BLaER1 treated with 17β-estradiol and CSF1 and Interleukin-3, amounts not matched to agents 10 nM and 100 nM (cell line): ENCODE data around the gene FREM2.

ENCODE experiments used
- H3K27ac ChIP-seq, 11 experiments: shearing (Covaris generic); formaldehyde crosslinking; 2 replicates each; pipeline ENCODE4 v1.8.1; 2022
- H3K27me3 ChIP-seq, 11 experiments: shearing (Covaris generic); formaldehyde crosslinking; 2 replicates each; pipeline ENCODE4 v1.8.1; 2022
- H3K36me3 ChIP-seq, 11 experiments: shearing (Covaris generic); formaldehyde crosslinking; 2 replicates each; pipeline ENCODE4 v1.8.1; 2022
- H3K4me1 ChIP-seq, 10 experiments: shearing (Covaris generic); formaldehyde crosslinking; 2 replicates each; pipeline ENCODE4 v1.8.1; 2022
- H3K4me2 ChIP-seq, 11 experiments: shearing (Covaris generic); formaldehyde crosslinking; 2 replicates each; pipeline ENCODE4 v1.8.1; 2022
- H3K4me3 ChIP-seq, 10 experiments: shearing (Covaris generic); formaldehyde crosslinking; 2 replicates each; pipeline ENCODE4 v1.8.1; 2022
- H3K9ac ChIP-seq, 11 experiments: shearing (Covaris generic); formaldehyde crosslinking; 2 replicates each; pipeline ENCODE4 v1.8.1; 2022
- H3K9me3 ChIP-seq, 11 experiments: shearing (Covaris generic); formaldehyde crosslinking; replicated peaks in 1 of 11; 2 replicates each; pipeline ENCODE4 v1.8.1; 2022
- H4K20me1 ChIP-seq, 11 experiments: shearing (Covaris generic); formaldehyde crosslinking; 2 replicates each; pipeline ENCODE4 v1.8.1; 2022
- Cebpa-rat ChIP-seq, 11 experiments: shearing (Covaris generic); IDR thresholded peaks; 2 replicates each; pipeline ENCODE4 v1.8.1; 2022

FREM2 gene

GRCh38 chr13:38685431-38685830, 1.4 kb upstream of the FREM2 start:
- no peaks in the 10 kb centered on the region for H3K4me1 ChIP-seq
- no peaks in the 10 kb centered on the region for H4K20me1 ChIP-seq
- no peak overlapping the region for H3K4me2 ChIP-seq
- H3K27me3 ChIP-seq = no peaks in the 10 kb centered on the region
- no peaks in the 10 kb centered on the region for H3K36me3 ChIP-seq
- no peak overlapping the region for H3K27ac ChIP-seq
- H3K9me3 ChIP-seq = peaks cover 20 to 38% (median 32%) of the 10 kb centered on the region in 11 experiments
- no peak overlapping the region for H3K4me3 ChIP-seq
- H3K9ac ChIP-seq = no peak overlapping the region
- no peak for TF ChIP-seq Cebpa-rat (IDR thresholded peaks at IDR 0.05)

GRCh38 chr13:38685974-38686576, 802 bp upstream of the FREM2 start:
- no peaks in the 10 kb centered on the region for H3K36me3 ChIP-seq
- H3K4me3 ChIP-seq = no peak overlapping the region
- no peak overlapping the region for H3K9ac ChIP-seq
- peaks cover 20 to 38% (median 32%) of the 10 kb centered on the region in 11 experiments for H3K9me3 ChIP-seq
- no peaks in the 10 kb centered on the region for H3K27me3 ChIP-seq
- no peaks in the 10 kb centered on the region for H4K20me1 ChIP-seq
- no peak overlapping the region for H3K4me2 ChIP-seq
- no peaks in the 10 kb centered on the region for H3K4me1 ChIP-seq
- no peak for TF ChIP-seq Cebpa-rat (IDR thresholded peaks at IDR 0.05)
- no peak overlapping the region for H3K27ac ChIP-seq

GRCh38 chr13:38687246-38688229, 661 bp downstream of the FREM2 start:
- Histone ChIP-seq H3K4me1 (no peaks in the 10 kb centered on the region), H3K4me2 (no peak overlapping the region), H3K9me3 (peaks cover 20 to 38% (median 32%) of the 10 kb centered on the region in 11 experiments), H3K27me3 (no peaks in the 10 kb centered on the region), H3K4me3 (no peak overlapping the region), H3K27ac (no peak overlapping the region), H3K9ac (no peak overlapping the region), H4K20me1 (no peaks in the 10 kb centered on the region), H3K36me3 (no peaks in the 10 kb centered on the region)
- TF ChIP-seq Cebpa-rat (IDR thresholded peaks at IDR 0.05) = no peak

GRCh38 chr13:38688674-38689073, 1.8 kb downstream of the FREM2 start:
- H4K20me1 ChIP-seq = no peaks in the 10 kb centered on the region
- H3K9me3 ChIP-seq = peaks cover 20 to 38% (median 32%) of the 10 kb centered on the region in 11 experiments
- H3K27ac ChIP-seq = no peak overlapping the region
- H3K4me2 ChIP-seq = no peak overlapping the region
- no peak overlapping the region for H3K4me3 ChIP-seq
- no peaks in the 10 kb centered on the region for H3K27me3 ChIP-seq
- TF ChIP-seq Cebpa-rat (IDR thresholded peaks at IDR 0.05) = no peak
- no peaks in the 10 kb centered on the region for H3K36me3 ChIP-seq
- no peak overlapping the region for H3K9ac ChIP-seq
- H3K4me1 ChIP-seq = no peaks in the 10 kb centered on the region

GRCh38 chr13:38690231-38690630, 3.4 kb downstream of the FREM2 start:
- Histone ChIP-seq H3K36me3 (no peaks in the 10 kb centered on the region), H3K9ac (no peak overlapping the region), H3K4me3 (no peak overlapping the region), H3K4me1 (no peaks in the 10 kb centered on the region), H3K9me3 (peaks cover 20 to 38% (median 32%) of the 10 kb centered on the region in 11 experiments), H3K27me3 (no peaks in the 10 kb centered on the region), H3K4me2 (no peak overlapping the region), H3K27ac (no peak overlapping the region), H4K20me1 (no peaks in the 10 kb centered on the region)
- no peak for TF ChIP-seq Cebpa-rat (IDR thresholded peaks at IDR 0.05)

- H3K4me2 ChIP-seq = no peak overlapping the region
- H4K20me1 ChIP-seq = no peaks in the 10 kb centered on the region
- peaks cover 5 to 19% (median 15%) of the 10 kb centered on the region in 11 experiments; a peak in 20 of 22 replicates for H3K9me3 ChIP-seq
- no peak overlapping the region for H3K9ac ChIP-seq
- H3K36me3 ChIP-seq = no peaks in the 10 kb centered on the region
- no peak overlapping the region for H3K4me3 ChIP-seq
- no peak overlapping the region for H3K27ac ChIP-seq
- no peaks in the 10 kb centered on the region for H3K4me1 ChIP-seq
- TF ChIP-seq Cebpa-rat (IDR thresholded peaks at IDR 0.05) = no peak
- H3K27me3 ChIP-seq = no peaks in the 10 kb centered on the region
Observed at GRCh38 chr13:38693168-38693567, 6.3 kb downstream of the FREM2 start.

- no peaks in the 10 kb centered on the region for H3K4me1 ChIP-seq
- peaks cover 3 to 15% (median 10%) of the 10 kb centered on the region in 11 experiments; a peak in 16 of 22 replicates for H3K9me3 ChIP-seq
- no peak overlapping the region for H3K9ac ChIP-seq
- H3K4me2 ChIP-seq = no peak overlapping the region
- no peak for TF ChIP-seq Cebpa-rat (IDR thresholded peaks at IDR 0.05)
- H3K4me3 ChIP-seq = no peak overlapping the region
- no peak overlapping the region for H3K27ac ChIP-seq
- H3K27me3 ChIP-seq = no peaks in the 10 kb centered on the region
- no peaks in the 10 kb centered on the region for H3K36me3 ChIP-seq
- no peaks in the 10 kb centered on the region for H4K20me1 ChIP-seq
Observed at GRCh38 chr13:38693641-38694040, 6.8 kb downstream of the FREM2 start.

- Histone ChIP-seq H3K9ac (no peak overlapping the region), H3K36me3 (no peaks in the 10 kb centered on the region), H3K9me3 (no peaks in the 10 kb centered on the region), H3K4me1 (no peaks in the 10 kb centered on the region), H3K27ac (no peak overlapping the region), H3K4me2 (no peak overlapping the region), H3K27me3 (no peaks in the 10 kb centered on the region), H3K4me3 (no peak overlapping the region), H4K20me1 (no peaks in the 10 kb centered on the region)
- TF ChIP-seq Cebpa-rat (IDR thresholded peaks at IDR 0.05) = no peak
Observed at GRCh38 chr13:38697197-38697596, 10.3 kb downstream of the FREM2 start.

- no peaks in the 10 kb centered on the region for H3K9me3 ChIP-seq
- H3K9ac ChIP-seq = no peak overlapping the region
- TF ChIP-seq Cebpa-rat (IDR thresholded peaks at IDR 0.05) = no peak
- no peak overlapping the region for H3K4me3 ChIP-seq
- H3K4me1 ChIP-seq = no peaks in the 10 kb centered on the region
- H3K27ac ChIP-seq = no peak overlapping the region
- H3K36me3 ChIP-seq = no peaks in the 10 kb centered on the region
- H4K20me1 ChIP-seq = no peaks in the 10 kb centered on the region
- H3K27me3 ChIP-seq = no peaks in the 10 kb centered on the region
- H3K4me2 ChIP-seq = no peak overlapping the region
Observed at GRCh38 chr13:38697628-38698333, 10.9 kb downstream of the FREM2 start.
